HG02852 (cell line): ENCODE data around the gene AMT.
A peak's percentile ranks its signal among the peaks of the same experiment; 100 is the strongest.
"Not testable (repeated sequence)": the region's sequence is repeated elsewhere in the genome, so short reads cannot be mapped to it uniquely, and the experiment has no call there.

ENCODE experiments used
- ATAC-seq: cut with Tn5 transposase; IDR thresholded peaks from one replicate; pipeline ENCODE4 v1.9.1; 2021; ENCODE audit warnings: mild to moderate bottlenecking, moderate library complexity; ENCODE audit not compliant: unreplicated experiment

The AMT gene

DNA sequence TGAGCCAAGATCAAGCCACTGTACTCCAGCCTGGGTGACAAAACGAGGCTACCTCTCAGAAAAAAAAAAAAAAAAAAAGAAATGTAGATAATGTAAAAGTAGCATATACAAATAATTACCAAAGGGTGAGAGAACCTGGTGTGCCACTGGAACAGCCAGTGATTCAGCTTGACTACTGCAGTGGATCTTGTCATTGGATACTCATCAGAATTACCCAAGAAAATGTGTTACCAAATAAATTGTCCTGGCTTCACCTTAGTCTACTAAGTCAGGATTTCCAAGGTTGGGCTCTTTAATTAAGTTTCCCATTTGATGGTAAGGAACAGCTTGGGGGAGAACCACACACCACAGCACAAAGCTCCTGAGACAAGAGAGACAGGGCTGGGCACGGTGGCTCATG lies 5.3 kb upstream of the AMT start:
- no peak for ATAC-seq

- no peak for ATAC-seq
Observed at GRCh38 chr3:49424816-49425215, 2.5 kb upstream of the AMT start.

DNA sequence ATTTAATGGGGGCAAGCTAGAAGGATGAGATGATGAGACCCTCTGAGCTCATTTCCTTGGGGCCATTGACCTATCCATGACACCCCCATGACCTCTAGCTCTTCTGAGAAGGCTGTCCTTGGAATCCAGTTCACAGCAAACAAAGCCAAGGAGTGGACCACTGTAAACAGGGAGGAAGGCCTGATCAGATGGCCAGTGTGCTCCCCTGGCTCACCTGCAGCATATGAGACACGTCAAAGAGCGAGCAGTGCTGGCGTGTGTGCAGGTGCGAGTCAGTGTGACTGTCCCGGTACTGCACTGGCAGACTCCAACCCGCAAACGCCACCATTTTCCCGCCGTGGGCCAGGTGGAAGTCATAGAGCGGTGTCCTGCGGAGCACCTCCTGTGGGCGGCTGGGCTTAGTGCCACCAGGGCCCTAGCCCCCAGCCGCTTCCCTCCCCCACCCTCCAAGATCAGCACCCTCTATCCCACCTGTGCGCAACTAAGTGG lies 339 bp downstream of the AMT start:
- ATAC-seq = no peak

DNA sequence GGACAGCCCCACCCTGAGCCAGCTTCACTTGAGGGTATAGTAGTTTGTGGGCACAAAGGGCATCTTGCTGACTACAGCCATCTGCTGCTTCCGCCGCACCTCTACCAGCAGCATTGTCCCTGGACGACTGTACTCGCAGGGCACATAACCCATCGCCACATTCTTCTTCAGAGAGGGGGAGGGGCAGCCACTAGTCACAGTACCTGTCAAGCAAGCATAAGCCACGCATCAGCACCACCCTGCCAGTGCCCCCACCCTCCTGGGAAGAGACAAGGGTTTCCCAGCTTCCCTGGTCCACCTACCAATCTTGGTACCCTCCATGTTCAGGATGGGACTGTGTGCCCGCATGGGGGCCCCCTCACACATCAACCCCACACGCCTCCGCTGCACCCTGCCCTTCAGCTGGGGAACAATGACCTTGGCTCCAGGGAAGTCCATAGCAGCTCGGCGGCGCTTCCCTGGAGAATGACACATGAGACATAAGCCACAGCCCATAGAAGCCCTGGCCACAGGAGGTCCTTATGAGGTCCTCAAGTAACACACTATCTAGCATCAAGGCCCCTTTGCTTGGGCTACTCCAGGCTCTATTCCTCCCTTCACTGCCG lies 4.7 kb downstream of the AMT start:
- no peak for ATAC-seq

GRCh38 chr3:49416867-49417266 lies 5.4 kb downstream of the AMT start:
- no peak for ATAC-seq

DNA sequence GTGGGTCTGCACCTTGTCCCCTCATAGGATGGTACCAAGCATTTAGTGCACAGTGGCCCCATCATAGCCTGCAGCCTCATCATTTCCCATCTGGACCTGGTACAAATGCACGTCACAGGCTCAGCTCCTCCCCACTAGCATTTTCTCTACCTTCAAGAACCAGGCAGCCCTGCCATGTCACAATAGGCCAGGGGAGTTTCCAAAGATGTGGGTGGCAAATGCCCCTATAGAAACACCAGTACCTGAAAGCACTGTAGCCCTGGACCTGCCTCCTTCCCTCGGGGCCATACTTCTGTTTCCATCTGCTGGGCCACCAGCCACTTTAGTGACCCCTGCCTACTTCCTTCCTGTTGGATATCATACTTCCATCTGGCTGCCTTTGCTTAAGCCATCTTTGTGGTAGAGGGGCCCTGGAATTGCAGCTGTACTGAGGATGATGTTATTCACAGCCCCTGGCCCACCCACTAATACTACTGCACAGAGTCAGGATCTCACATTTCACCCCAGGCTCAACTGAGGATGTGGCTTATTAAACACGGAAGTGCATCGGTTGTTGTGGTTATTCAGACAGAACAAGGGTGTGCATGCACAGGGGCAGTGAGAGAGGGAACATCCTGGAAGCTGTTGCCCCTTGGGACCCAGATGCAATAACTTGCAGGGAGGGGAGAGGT lies 6.2 kb downstream of the AMT start:
- no peak for ATAC-seq

DNA sequence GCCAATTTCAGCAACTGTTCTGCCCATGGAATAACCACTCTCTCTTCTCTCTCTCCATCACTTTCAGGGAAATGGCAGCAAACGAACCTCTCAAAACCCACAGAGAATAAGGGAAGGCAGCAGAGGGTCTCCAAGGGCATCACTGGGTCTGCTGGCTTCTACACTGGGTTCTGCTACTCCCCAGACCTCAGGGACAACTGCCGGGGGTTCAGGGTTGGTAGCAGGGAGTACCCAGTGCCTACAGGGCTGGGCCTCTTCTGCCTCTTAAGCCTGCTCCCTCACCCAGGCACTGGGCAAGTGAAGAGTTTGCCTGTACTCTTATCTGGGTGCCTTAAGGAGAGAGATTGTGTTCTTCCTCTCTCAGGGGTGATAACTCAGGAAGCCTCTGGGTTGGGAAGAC lies 7.5 kb downstream of the AMT start:
- ATAC-seq = no peak

- ATAC-seq = no peak
Observed at GRCh38 chr3:49413338-49413734, 8.9 kb downstream of the AMT start.

DNA sequence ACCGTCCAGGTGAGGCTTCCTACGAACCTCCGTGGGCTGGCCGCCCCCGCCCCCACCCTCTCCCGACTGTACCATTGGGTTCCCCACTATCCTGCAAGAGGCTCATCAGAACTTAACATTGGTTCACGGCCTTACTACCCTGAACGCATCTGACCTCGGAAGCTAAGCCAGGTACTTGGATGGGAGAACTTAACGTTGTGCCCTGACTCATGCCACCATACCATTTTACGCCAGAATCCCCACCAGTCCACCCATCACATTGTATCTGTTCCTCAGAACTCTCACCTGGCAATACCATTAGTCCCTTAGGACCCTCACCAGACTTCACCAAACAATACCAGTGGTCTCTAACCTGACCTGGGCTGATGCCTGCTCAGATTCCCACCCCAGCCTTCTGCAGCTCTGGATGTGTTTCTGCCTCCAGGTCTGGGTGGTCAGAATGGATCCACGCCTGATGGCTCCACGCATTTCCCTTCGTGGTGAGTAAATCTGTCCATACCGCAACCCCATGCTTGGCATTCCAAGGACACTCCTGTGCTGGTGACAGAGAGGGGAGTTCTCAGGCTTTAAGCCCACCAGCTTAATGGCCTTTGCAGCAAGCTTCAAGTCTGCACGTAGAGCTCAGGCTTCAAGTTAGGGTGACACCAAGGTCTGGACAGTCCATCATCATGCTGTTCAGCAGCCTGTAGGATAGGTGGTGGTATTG lies 9.5 kb downstream of the AMT start:
- ATAC-seq = no peak

GRCh38 chr3:49411968-49412631 lies 10.2 kb downstream of the AMT start, which contains the start of the genes RHOA and TCTA:
Gene RHOA, minus strand, starts transcription at chr3:49411976. Its CDS starts 36,387 bp downstream, at chr3:49375589.
Gene TCTA, plus strand, starts transcription at chr3:49412423. Its CDS starts 4 bp downstream, at chr3:49412427.
- peak; percentile 74 for ATAC-seq

- peak; percentile 21 for ATAC-seq
Observed at GRCh38 chr3:49411535-49411967, 10.7 kb downstream of the AMT start.

DNA sequence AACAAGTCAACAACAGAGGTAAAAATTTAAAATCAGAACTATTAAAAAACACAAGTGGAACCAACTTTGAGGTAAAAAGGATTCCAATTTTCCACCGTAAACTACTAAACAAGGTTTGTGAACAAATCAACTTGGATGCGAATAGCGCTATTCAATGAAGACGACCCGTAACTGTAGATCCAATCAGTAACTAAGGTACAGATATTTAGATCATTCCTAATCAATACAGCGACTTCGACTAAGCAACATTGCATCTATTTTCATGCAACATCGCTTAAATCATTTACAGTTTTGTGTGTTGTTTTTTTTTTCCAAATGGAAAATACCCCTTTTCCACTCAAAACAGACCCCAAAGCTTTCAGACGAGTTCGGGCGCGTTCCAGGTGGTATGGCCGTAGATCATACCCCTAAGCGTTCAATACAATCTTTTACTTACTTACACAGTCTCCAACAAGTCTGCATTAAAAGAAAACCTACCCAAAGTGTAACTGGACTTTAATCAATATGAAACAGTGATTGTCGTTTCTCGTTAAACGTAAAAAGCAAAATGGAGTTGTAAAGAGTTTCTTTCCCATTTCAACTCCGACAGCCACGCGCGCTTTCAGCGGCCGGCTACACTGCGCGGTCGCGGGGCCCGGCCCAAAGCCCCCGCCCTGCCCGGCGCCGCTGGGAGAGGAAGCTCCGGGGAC lies 11.3 kb downstream of the AMT start:
- no peak for ATAC-seq

DNA sequence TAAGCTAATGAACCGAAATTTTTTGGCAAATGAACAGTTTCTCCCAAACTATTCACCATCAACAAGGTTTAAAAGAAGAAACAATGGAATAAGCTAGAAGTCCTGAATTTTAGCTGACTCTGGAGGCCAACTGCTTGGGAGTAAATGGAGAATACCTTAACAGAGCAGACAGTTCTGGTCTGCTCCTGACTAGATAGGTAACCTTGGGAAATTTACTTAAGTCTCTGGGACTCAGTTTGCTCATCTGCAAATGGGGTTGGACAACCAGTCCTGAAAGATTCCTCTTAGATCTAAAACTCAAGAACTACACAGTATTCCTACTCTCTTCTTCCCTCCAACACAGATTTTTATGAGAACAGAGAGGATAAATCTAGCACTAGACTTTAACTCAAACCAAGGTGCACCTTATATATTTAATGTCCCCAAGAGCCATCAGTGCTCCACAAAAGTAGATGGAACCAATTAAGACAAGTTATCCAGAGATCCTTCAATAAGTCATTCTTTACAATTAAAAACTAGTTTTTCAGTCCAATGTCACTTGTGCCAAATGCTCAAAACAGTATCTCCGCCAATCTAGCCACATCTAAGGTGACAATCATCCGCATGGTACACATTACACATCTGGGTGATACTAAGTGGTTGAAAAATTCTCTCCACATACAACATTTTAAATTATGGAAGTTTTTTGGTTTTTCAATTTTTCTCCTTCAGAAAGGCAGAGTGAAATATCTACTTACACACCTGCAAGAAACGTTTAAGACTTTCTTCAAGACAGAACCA lies 12.0 kb downstream of the AMT start:
- ATAC-seq = no peak

DNA sequence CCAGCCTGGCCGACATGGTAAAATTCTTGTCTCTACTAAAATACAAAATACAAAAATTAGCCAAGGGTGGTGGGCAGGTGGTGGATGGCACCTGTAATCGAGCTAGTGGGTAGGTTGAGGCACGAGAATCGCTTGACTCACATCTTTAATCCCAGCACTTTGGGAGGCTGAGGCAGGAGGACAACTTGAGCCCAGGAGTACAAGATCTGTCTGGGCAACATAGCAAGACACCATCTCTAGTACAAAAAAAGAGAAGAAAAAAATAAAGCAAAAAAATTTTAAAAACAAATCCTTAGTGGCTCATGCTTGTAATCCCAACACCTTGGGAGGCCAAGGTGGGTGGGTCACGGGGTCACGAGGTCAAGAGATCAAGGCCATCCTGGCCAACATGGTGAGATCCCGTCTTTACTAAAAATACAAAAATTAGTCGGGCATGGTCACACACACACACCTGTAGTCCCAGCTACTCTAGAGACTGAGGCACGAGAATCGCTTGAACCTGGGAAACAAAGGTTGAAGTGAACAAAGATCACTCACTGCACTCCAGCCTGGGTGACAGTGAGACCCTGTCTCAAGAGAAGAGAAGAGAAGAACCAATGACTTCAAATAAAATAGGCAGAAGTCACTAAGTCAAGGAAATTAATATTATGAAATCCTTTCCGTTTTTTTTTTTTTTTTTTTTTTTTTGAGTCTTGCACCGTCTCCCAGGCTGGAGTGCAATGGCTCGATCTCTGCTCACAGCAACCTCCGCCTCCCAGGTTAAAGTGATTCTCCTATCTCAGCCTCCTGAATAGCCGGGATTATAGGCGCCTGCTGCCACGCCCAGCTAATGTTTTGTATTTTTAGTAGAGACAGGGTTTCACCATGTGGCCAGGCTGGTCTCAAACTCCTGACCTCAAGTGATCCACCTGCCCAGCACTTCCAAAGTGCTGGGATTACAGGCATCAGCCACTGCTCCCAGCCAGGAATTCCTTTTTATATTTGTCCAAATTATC lies 15.4 kb downstream of the AMT start:
- ATAC-seq = no peak

DNA sequence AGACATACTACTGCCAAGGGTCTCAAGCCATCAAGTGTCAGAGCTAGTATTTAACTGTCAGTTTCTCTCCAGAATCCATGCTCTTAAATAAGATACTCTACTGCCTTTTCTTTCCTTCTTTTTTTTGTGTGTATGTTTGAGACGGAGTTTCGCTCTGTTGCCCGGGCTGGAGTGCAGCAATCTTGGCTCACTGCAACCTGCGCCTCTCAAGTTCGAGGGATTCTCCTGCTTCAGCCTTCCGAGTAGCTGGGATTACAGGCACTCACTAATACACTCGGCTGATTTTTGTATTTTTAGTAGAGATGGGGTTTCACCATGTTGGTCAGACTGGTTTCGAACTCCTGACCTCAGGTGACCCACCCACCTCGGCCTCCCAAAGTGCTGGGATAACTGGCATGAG lies 16.7 kb downstream of the AMT start:
- ATAC-seq = not testable (repeated sequence)

- ATAC-seq = no peak
Observed at GRCh38 chr3:49403891-49404290, 18.4 kb downstream of the AMT start.

- no peak for ATAC-seq
Observed at GRCh38 chr3:49401766-49402165, 20.5 kb downstream of the AMT start.

- ATAC-seq = no peak
Observed at GRCh38 chr3:49399461-49399860, 22.8 kb downstream of the AMT start.

DNA sequence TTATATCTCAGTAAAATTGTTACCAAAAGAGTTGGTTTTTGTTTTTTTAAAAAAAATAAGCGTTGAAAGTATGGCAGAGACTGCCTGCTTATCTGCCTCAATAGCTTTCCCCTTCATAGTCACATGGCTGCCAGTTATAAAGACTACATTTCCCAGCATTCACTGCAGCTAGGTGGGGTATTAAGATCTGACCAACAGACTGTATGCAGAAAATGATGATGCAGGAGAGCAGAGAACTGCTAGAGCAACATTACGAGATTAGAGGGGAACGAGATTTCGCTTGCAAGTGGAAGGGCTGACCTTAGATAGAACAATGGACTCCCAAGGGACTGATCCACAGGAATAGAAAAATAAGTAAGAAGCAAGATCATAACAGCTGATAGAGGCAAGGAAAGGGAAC lies 24.8 kb downstream of the AMT start:
- ATAC-seq = no peak
